Activated gamma-delta T cell treated with anti-CD3 and anti-CD28 coated beads, Interleukin-2, amount 50 U/mL, for 16 hours (primary cell): ENCODE measurements around the gene STXBP5L.
"Not testable (repeated sequence)": the region's sequence is repeated elsewhere in the genome, so short reads cannot be mapped to it uniquely, and the experiment has no call there.

ENCODE experiments used
- DNase-seq: peaks from one replicate; pipeline ENCODE4 v3.0.0-alpha.2; 2020; ENCODE audit warnings: low read depth

STXBP5L gene

DNA sequence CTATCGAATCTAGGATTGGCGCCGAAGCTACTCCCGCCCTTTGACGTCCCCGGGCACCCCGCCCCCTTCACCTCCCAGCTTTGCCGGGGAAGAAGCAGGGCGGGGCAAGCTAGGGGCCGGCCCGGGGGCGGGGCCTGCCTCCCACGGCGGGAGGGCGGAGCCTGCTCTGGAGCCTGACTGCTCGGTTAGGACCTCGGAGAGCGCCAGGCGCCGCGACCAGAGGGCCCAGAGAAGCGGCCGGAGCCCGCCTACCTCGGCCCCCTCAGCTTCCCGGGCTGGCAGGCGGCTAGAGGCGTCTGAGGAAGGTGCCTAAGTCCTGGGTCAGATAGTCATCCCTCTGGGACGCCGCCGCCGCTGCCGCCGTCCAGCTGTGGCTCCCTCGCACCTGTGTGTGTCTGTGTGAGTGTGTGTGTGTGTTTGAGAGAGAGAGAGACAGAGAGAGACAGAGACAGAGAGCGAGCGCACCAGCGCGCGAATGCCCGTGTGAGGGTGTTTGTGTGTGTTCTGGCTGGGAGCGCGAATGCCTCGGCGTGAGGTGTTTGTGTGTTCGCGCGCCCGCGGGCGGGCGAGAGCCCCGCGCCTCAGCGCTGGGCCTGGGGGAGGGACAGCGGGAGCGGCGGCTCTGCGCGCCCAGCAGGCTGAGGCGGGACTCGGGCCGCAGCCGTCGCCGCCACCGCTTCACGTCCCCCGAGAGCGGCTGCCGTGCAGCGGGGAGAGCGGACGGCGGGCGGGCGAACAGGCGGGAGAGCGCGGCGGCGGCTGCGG, at the start of gene STXBP5L:
Gene STXBP5L (plus strand): TSS at position 176 of the 765 bp plus-strand sequence. CDS start 1,374 bp downstream, outside the sequence.
- DNase-seq: no peak

DNA sequence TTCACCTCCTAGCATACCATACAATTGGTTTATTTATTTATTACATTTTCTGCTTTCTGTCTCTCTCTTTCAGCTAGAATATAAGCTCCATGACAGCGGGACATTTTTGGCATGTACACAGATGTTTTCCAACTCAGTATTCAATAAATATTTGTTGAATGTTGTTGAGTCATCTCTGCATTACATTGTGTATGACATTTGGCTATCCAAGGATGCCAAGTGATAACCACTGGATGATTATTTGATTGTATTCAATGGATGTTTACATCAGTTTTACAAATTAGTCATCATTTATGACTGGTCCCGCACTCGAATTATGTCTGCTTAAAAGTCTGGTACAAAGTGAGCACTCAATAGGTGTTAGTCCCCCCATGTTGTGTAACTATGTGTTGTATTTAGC, 49.5 kb upstream of the STXBP5L start:
- no peak for DNase-seq

DNA sequence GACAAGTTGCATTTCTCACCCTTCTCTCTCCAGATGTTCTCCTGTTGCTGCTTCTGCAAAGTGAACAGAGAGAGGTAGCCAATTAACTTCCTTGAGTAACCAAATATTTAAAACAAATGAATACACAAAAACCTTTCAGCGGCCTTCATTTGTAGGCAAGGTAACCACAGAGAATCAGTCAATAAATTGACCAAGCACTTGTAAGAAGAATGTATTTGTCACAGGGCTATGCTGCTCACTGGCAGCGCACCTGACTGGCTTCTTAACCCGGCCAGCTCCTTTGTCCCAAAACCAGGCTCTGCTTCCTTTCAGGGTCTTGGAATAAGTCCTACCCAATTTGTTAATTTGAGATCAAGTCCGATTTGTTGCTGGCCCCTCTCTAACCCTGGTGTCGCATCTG, 43.5 kb upstream of the STXBP5L start:
- no peak for DNase-seq

DNA sequence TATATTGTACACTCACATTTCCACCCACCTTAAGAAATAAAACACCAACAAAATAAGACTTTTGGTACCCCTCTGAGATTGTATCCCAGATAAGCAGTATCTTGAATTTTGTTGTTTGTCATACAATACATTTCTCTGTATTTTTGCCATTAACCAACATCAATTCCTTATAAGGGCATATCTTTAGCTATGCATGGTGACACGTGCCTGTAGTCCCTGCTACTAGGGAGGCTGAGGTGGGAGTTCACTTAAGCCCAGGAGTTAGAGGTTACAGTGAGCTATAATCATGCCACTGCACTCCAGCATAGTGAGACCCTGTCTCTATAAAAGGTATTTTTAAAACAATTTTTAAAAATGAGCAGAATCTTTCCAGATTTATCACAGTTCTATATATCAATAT, 32.5 kb upstream of the STXBP5L start:
- no peak for DNase-seq

DNA sequence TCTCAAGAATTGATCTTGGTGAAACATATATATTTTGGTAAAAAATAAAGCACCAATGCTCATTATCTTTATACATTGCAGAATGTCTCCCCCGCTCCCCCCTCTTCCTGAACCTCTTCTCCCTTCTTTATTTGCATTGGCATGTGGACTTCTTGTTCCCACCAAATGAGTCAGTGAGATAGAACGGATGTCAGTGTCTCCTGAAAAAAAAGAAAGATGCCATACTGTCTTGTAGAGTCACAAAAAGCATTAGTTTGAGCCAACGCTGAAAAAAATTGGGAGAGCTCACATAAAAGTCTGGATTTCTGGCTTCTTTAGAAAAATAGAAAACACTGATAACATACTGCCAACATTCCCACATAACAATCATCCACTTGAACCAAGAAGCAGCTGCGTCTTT, 32.0 kb upstream of the STXBP5L start:
- DNase-seq: no peak

DNA sequence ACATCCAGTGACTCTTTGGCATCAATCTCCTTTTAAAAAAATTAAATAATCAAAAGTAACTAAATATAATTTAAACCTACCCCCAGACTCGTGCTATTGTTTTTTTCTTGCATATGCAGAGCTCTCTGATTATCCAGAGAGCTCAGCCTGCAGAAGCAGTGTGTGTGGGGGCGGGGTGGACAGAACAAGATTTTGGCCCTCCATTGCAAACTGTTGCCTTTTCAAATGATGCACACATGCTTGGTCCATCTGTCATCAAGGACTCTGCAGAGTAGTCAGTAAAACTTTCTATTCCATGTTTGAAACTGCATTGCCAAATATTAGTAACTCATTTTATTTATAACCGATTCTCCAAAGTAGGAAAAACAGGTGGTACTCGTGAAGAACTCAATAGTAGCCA, 28.6 kb upstream of the STXBP5L start:
- DNase-seq: no peak

DNA sequence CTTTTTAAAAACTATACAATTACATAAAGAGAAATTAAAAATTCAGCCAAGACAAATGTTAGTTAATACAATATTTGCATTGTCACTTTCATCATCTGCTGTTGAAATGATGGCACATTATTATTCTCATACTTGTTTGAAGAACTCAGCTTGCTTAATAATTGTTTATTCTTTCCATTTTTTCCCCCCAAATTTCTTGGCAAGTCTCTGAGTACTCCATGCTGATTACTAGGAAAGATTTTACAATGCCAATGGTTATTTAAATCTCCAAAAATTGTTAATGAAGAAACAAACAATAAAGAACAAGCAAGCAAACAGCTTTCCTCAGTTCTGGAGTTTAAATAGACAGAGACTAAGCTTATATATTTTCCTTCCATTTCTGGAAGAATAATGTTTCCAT, 15.1 kb upstream of the STXBP5L start:
- DNase-seq: no peak

DNA sequence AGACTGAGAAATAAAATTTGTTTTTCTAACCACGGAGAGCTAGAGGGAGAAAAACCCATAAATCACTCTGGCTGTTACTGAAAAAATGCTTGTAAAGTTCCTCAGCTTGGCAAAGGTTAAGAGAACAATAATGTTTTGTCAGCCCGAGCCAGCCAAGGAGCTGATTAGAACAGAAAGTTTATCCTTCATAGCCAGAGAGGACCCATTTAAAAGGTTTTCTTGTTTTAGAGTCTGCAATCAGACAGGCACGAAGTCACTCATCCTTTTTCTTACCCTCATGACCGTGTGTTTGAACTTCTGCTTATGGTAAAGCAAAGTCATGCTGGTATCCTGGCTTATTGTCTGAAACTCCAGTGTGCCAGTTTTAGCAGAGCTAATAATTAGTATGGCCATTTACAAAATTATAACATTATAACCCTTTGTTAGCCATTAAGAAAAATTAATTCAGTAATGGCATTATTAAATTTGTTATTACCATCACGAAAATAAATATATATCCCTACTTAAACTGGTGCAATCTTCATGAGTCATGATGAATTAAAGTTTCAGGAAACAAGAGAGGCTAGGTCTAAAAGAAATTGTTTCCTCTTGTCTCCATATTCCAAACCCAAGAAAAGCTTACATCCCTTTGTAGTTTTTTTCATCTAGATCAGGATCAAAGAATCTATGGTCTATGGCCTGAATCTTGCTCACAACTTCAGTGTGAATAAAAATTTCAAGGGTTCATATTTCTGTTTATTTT, 13.5 kb upstream of the STXBP5L start:
- DNase-seq: no peak

DNA sequence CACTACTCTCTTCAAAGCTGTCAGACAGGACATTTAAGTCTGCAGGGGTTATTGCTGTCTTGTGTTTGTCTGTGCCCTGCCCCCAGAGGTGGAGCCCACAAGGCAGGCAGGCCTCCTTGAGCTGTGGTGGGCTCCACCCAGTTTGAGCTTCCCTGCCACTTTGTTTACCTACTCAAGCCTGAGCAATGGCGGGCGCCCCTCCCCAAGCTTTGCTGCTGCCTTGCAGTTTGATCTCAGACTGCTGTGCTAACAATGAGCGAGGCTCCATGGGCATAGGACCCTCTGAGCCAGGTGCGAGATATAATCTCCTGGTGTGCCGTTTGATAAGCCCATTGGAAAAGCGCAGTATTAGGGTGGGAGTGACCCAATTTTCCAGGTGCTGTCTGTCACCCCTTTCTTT, 6.3 kb upstream of the STXBP5L start:
- not testable (repeated sequence) for DNase-seq

DNA sequence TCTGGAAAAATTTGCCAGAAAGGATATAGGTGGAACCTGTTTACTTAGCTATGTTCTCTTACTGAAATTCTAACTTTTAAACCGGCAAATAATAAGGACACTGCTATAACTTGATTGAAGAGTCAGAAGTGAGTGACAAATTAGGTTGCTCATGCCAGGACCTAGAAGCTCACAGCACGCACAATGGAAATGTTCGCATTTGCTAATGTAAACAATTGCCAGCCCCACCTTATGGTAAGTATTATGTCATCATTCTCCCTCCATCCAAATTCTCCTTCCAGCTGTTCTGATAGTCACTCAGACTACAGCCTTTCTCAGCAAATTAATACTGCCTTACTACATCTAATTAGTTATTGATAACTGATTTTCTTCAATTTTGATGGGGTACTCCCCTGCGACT, 4.8 kb upstream of the STXBP5L start:
- no peak for DNase-seq

DNA sequence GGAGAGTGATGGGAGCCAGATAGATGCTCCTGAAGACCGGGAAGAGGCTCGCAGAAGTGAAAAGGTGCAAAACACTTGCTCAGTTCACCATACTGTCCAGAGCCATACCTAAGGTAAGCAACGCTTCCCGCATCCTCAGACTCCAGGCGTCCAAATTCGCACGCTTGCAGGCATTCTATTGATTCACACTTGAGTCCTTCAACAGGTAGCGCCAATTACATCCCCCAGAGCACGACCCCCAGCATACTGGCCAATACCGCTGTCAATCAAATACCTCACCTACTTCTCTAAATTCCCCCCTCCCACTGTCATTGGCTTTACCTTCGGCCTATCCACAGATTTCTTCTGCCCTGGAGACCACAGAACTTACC, 361 bp upstream of the STXBP5L start:
- no peak for DNase-seq

DNA sequence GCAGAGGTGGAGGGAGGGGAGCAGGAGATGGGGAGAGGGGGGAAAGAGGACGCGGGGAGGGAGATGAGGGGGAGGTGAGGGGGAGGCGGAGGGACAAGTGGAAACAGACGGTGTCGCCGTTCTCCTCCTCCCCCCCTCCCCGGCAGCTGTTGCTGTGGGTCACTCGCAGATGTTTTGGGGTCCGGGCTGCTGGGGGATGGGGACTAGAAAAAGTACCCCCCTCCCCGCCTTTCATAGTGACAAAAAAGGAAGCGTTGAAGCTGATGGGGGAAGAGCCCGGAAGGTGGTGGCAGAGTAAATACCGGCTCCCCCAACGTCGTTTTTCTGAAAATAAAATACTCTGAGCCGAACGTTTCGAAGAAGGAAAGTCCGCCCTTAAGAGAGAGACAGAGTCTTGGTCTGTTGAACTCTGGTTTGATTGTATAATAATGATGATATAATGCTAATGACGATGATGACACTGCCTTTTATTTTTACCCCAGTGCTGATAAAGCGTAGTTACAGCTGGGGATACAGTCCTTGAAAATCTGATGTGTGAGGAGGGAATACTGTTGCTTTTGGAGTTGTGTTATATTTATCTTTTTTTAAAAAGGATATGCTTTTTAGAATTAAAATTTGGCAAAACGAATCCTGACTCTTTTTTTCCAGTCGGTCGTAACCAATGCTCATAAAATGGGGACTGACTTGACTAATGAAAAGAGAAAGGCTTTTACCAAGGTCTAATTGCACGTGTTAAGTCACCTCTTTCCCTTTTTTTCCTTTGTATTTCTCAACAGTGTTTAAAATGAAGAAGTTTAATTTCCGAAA, 993 bp downstream of the STXBP5L start:
- no peak for DNase-seq

DNA sequence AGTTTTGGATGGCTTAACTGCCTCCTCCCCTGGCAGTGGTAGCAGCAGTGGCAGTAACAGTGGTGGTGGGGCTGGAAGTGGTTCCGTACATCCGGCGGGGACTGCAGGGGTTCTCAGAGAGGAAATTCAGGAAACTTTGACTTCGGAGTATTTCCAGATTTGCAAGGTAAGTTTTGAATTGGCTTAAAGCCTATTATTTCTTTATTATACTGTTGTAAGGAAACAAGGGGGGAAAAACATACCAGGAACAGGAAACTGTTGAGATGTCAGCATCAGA, 1.5 kb downstream of the STXBP5L start:
- no peak for DNase-seq

DNA sequence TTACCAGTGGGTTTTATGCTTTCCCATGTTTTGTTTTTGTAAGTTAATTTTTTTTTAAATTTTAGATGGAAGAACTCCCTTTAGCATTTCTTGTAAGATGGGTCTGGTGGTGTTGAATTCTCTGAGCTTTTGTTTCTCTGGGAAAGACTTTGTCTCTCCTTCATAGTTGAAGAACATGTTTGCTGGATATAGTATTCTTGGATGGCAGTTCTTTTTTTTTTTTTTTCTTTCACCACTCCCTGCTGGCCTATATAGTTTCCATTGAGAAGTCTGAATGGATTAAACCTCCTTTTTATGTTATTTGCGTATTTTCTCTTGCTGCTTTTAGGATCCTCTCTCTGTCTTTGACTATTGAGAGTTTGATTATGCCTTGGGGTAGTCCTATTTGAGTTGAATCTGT, 18.1 kb downstream of the STXBP5L start:
- no peak for DNase-seq

DNA sequence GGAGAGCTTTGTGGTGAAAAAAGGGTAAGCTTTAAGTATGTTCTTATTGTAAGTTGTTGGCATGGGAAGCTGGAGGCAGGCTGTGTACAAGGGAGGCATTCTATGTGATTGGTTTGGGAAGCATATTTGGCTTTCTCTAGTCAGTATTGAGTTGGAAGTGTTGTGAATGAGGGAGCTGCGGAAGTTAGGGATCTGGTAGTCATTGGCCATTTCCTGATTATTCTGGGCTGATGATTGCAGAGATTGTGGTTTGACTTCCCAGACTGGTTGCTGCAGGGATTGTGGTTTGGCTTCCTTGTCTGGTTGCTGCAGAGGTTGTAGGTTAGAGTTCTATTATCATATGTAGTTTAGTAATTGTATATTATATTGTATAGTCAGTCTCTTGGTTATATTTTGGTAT, 21.0 kb downstream of the STXBP5L start:
- DNase-seq: no peak

DNA sequence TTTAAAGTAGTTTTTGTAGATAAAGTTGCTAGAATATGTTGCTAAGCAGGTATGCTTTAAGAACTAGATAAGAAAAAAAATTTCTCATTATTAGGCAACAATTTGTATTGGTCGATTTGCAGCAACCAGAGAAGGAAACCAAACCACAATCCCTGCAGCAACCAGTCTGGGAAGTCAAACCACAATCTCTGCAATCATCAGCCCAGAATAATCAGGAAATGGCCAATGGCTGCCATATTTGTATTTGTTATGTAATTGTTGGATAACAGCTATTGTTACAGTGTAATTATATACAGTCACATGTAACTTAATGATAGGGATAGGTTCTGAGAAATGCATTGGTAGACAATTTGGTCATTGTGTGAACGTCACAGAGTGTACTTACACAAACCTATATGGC, 23.6 kb downstream of the STXBP5L start:
- DNase-seq: no peak

DNA sequence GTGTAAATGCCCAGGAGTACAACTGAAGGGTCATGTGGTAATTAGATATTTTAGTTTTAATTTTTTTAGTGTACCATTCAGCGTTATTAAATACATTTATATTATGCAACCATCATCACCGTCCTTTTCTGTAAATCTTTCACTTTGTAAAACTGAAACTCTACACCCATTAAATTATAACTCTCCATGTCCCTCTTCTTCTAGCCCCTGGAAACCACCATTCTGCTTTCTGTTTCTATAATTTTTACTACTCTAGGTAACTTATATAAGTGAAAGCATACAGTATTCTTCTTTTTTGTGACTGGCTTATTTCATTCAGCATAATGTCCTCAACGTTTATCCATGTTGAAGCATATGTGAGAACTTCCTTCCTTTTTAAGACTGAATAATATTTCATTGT, 48.1 kb downstream of the STXBP5L start:
- DNase-seq: no peak

DNA sequence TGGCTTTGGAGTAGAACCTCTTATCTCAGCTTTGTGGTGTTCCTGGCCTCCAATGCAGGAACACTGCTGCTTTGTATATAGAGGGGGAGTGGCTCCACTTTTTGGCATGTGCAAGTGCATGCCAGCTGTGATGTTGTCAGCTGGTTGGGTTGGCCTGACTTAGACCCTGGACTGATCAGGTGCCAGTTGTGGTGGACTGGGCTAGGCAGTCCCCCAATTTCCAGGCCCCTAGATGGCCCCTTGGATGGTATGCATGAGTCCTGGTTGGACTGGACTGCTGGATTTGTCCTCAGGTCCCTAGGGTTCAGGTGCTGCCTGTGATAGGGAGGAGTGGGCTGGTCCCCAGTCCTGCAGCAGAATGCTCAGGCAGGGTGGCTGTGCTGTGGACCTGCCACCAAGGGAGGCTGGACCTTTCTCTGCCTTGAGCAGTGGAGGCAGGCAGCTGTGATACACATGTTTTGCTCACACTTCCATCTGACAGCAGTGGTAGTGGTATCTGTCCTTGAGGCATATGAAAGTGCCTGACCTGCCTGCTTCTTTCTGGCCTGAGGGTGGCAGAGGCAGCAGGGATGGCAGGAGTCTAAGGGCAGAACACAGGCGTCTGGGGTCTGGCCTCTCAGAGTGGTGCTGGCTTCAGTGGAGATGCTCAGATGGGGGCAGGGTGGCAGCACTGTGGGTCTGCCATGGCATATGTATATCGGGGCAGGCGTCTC, 74.8 kb downstream of the STXBP5L start:
- DNase-seq: no peak

DNA sequence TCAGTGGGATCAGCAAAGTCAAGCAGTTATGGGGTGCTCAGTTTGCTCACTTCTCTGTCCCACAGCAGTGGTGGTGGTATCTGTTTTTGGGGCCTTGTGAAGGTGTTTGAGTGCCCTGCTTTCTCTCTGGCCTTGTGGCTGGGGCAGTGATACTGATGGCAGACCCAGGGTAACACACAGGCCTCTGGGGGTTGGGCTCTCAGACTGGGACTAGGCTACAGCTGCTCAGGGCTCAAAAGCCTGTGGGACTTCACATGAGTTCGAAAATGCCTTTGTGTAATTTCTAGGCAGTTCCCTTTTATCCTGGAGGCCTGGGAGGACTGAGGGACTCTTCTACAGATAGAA, 75.3 kb downstream of the STXBP5L start:
- no peak for DNase-seq

DNA sequence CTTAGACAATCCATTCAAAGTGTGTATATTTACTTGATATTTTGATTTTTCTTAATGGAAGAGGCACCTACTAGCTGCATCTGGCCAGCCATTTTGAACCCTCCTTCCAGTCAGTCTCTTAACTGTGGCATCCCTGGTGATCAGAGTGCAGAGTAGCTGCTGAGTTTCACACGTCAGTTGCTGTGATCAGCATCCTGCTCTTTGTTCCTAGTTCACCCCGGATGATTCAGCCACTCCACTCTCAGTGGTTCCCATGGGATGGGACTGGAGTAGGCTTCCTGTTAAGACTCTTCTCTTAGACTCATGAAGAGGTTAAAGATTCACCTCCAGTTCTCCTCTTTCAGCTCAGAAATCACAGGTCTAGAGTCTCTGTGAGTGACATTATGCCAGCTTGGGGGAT, 75.8 kb downstream of the STXBP5L start:
- DNase-seq: no peak

DNA sequence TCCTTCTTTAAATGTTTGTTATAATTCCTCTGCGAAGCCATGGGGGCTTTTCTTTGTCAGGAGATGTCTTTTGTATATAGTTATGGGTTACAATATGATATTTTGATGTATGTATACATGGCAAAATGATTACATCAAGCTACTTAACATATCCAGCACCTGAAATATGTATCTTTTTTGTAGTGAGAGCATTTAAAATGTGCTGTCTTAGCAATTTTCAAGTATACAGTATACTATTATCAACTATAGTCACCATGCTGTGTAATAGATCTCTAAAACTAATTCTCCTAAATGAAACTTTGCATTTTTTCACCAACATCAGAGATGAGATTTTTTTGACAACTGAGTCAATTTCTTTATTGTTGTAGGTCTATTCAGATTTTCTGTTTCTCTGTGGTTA, 77.2 kb downstream of the STXBP5L start:
- no peak for DNase-seq

DNA sequence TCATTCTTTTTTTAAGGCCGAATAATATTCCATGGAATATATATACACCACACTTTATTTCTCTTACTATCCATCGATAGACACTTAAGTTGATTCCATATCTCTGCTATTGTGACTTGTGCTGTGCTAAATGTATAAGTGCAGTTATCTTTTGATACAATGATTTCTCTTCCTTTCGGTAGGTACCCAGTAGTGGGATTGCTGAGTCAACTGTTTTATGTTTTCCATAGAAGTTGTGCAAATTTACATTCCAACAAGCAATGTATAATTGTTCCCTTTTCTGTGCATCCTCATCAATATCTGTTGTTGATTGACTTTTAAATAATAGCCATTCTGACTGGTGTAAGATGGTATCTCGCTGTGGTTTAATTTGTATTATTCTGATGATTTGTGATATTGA, 81.0 kb downstream of the STXBP5L start:
- DNase-seq: no peak

DNA sequence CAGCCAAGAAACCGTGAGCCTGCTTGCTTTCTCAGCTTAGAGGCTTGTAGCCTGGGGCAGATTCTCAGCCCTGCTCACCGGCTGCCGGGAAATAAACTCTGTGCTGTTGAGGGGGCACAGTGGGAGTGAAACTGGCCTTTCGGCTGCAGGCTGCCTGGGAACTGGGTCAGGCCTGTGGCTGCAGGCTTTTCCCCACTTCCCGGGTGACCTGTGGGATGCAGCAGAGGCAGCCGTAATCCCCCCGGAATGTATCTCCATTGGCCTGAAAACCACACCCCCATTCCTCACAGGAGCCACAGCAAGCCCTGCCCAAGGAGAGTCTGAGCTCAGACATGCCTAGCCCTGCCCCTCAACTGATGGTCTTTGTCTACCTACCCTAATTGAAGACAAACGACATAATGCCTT, 110.9 kb downstream of the STXBP5L start:
- DNase-seq: no peak
